Stimulated activated CD8-positive, alpha-beta memory T cell treated with anti-CD3 and anti-CD28 coated beads, Interleukin-15, amount 100 ng/mL, for 1 hour (primary cell): Measurements from ENCODE around the gene SSTR4.
"Not testable (repeated sequence)": the region's sequence is repeated elsewhere in the genome, so short reads cannot be mapped to it uniquely, and the experiment has no call there.

ENCODE experiments used
- DNase-seq: peaks from one replicate; pipeline ENCODE4 v3.0.0-alpha.2; 2020; ENCODE audit warnings: low read depth

Gene SSTR4

GRCh38 chr20:23034721-23035671 is at the start of gene SSTR4:
Gene SSTR4 (plus strand): TSS chr20:23035312. CDS start chr20:23035484, 172 bp downstream.
- DNase-seq: no peak

- no peak for DNase-seq
Measured at GRCh38 chr20:22986601-22987000, 48.5 kb upstream of the SSTR4 start.

- DNase-seq: not testable (repeated sequence)
Measured at GRCh38 chr20:22991424-22991823, 43.7 kb upstream of the SSTR4 start.

- DNase-seq: no peak
Measured at GRCh38 chr20:22993823-22994222, 41.3 kb upstream of the SSTR4 start.

- DNase-seq: no peak
Measured at GRCh38 chr20:22995923-22996322, 39.2 kb upstream of the SSTR4 start.

GRCh38 chr20:22998476-22998875 is 36.6 kb upstream of the SSTR4 start:
- no peak for DNase-seq

GRCh38 chr20:22999756-23000155 is 35.4 kb upstream of the SSTR4 start:
- DNase-seq: no peak

GRCh38 chr20:23000232-23000947 is 34.7 kb upstream of the SSTR4 start:
- DNase-seq: no peak

GRCh38 chr20:23002276-23002675 is 32.8 kb upstream of the SSTR4 start:
- no peak for DNase-seq

- DNase-seq: no peak
Measured at GRCh38 chr20:23003077-23003635, 32.0 kb upstream of the SSTR4 start.

GRCh38 chr20:23003881-23004460 is 31.1 kb upstream of the SSTR4 start:
- no peak for DNase-seq

GRCh38 chr20:23005776-23006175 is 29.3 kb upstream of the SSTR4 start:
- DNase-seq: no peak

GRCh38 chr20:23007462-23007861 is 27.6 kb upstream of the SSTR4 start:
- DNase-seq: no peak

GRCh38 chr20:23007886-23008655 is 27.0 kb upstream of the SSTR4 start:
- no peak for DNase-seq

- DNase-seq: no peak
Measured at GRCh38 chr20:23008667-23009066, 26.4 kb upstream of the SSTR4 start.

- DNase-seq: no peak
Measured at GRCh38 chr20:23009636-23010035, 25.5 kb upstream of the SSTR4 start.

GRCh38 chr20:23010096-23010495 is 25.0 kb upstream of the SSTR4 start:
- no peak for DNase-seq

- DNase-seq: no peak
Measured at GRCh38 chr20:23011008-23011721, 23.9 kb upstream of the SSTR4 start.

- DNase-seq: no peak
Measured at GRCh38 chr20:23013429-23013828, 21.7 kb upstream of the SSTR4 start.

- no peak for DNase-seq
Measured at GRCh38 chr20:23017516-23017915, 17.6 kb upstream of the SSTR4 start.

GRCh38 chr20:23018432-23018831 is 16.7 kb upstream of the SSTR4 start:
- DNase-seq: no peak
